Tibial nerve (tissue), 4 donors: ENCODE results near the gene PLLP.
A peak's percentile ranks its signal among the peaks of the same experiment; 100 is the strongest.

Experiments used
- CTCF ChIP-seq, 5 experiments: fragments of 200-600 bp in 3 of 5; fragments of 450-650 bp in 2 of 5; sonication (generic) in 3 of 5; IDR thresholded peaks; one replicate each; pipeline ENCODE4 v1.5.1; 2016 to 2019; ENCODE audit warnings: antibody characterized with exemption in 5 of 5, mild to moderate bottlenecking in 3 of 5, moderate library complexity in 2 of 5
- EP300 ChIP-seq, 2 donors: sonication (generic); formaldehyde crosslinking; IDR thresholded peaks; one replicate each; pipeline ENCODE4 v1.6.1; 2017; ENCODE audit warnings: antibody characterized with exemption in 2 of 2, mild to moderate bottlenecking in 1 of 2

GRCh38 chr16:57270221-57271062 lies 14.0 kb downstream of the PLLP start:
- peak; percentile 43 to 87 for TF ChIP-seq EP300 (IDR thresholded peaks at IDR 0.05)
- TF ChIP-seq CTCF (IDR thresholded peaks at IDR 0.05), result no peak
